A549 (cell line): Measurements from ENCODE around the gene ITPR3. TPM values are rescaled to one million over a fixed set of nuclear protein-coding genes. Genes with fewer than 3 reads are reported as not detected.
A peak's percentile ranks its signal among the peaks of the same experiment; 100 is the strongest.

ENCODE experiments used
- ATAC-seq, 2 experiments: fragments of 200-7000 bp in 1 of 2; fragments of >200 bp in 1 of 2; cut with Nextera tagmentation in 1 of 2; cut with Tn5 transposase in 1 of 2; 3 replicates each; pipeline versions ENCODE4 v1.8.0 to v1.9.1; 2018 to 2020; ENCODE audit warnings: mild to moderate bottlenecking in 1 of 2, moderate library complexity in 1 of 2
- CTCF ChIA-PET: fragments of 300-600 bp; sonication (Branson Sonifier 250); formaldehyde crosslinking; extraction: SDS; loops from one replicate; lab custom pipeline; 2021; ENCODE audit warnings: antibody characterized with exemption, inconsistent platforms; lab: Yijun Ruan, JAX
- POLR2A ChIA-PET: fragments of 350-600 bp; formaldehyde crosslinking; extraction: SDS; loops from one replicate; lab custom pipeline; 2021; ENCODE audit warnings: antibody characterized with exemption, inconsistent platforms; lab: Yijun Ruan, JAX
- DNase-seq, 2 experiments: peaks; one replicate each; pipeline versions ENCODE4 v3.0.0 to v3.0.0-alpha.2; 2011 to 2016; ENCODE audit warnings: low read depth in 1 of 2, low spot score in 1 of 2
- FAIRE-seq: peaks from 2 replicates; lab custom pipeline; 2011; peaks lifted over from hg19 to GRCh38; lab: Jason Lieb, UNC
- H3K27ac ChIP-seq, 2 experiments: fragments of >200 bp; sonication (Bioruptor Twin); formaldehyde crosslinking; 3 replicates each; pipeline ENCODE4 v1.5.1; 2016 to 2017
- H3K4me1 ChIP-seq: fragments of >200 bp; sonication (Bioruptor Twin); formaldehyde crosslinking; 3 replicates; pipeline ENCODE4 v1.6.1; 2016
- H3K4me2 ChIP-seq: fragments of >200 bp; sonication (Bioruptor Twin); formaldehyde crosslinking; 3 replicates; pipeline ENCODE4 v1.6.1; 2016
- H3K4me3 ChIP-seq: fragments of >200 bp; sonication (Bioruptor Twin); formaldehyde crosslinking; 3 replicates; pipeline ENCODE4 v1.5.1; 2016
- H3K9me3 ChIP-seq: fragments of >200 bp; sonication (Bioruptor Twin); formaldehyde crosslinking; 3 replicates; pipeline ENCODE4 v1.6.1; 2016
- BCL3 ChIP-seq: fragments of >200 bp; sonication (Bioruptor Twin); formaldehyde crosslinking; IDR thresholded peaks from 3 replicates; pipeline ENCODE4 v1.6.1; 2016
- CHD2 ChIP-seq: fragments of 150-350 bp; IDR thresholded peaks from 2 replicates; pipeline ENCODE4 v1.6.1; 2014; ENCODE audit warnings: low read length; ENCODE audit not compliant: partially characterized antibody
- E2F6 ChIP-seq: IDR thresholded peaks from 2 replicates; pipeline ENCODE4 v1.6.1; 2012; ENCODE audit warnings: low read depth, borderline replicate concordance
- FOSL2 ChIP-seq, 2 experiments: fragments of 450-650 bp in 1 of 2; fragments of >200 bp in 1 of 2; sonication (Bioruptor Twin) in 1 of 2; formaldehyde crosslinking; IDR thresholded peaks; 2 replicates each; pipeline versions ENCODE4 v1.5.0 to v1.6.1; 2016 to 2020; ENCODE audit warnings: mild to moderate bottlenecking in 1 of 2, moderate library complexity in 1 of 2
- HDAC2 ChIP-seq: fragments of 200-600 bp; sonication (generic); IDR thresholded peaks from 2 replicates; pipeline ENCODE4 v1.6.1; 2016
- HES2 ChIP-seq: fragments of >200 bp; sonication (Bioruptor Twin); formaldehyde crosslinking; IDR thresholded peaks from 2 replicates; pipeline ENCODE4 v1.6.1; 2016
- HOXA7 ChIP-seq: fragments of 250-450 bp; sonication (Bioruptor Pico); IDR thresholded peaks from 2 replicates; pipeline ENCODE4 v1.5.0; 2020; ENCODE audit warnings: mild to moderate bottlenecking, moderate library complexity
- NR3C1 ChIP-seq: fragments of >200 bp; sonication (Bioruptor Twin); formaldehyde crosslinking; IDR thresholded peaks from 3 replicates; pipeline ENCODE4 v1.6.1; 2017
- RARB ChIP-seq: fragments of 250-450 bp; sonication (Bioruptor Pico); IDR thresholded peaks from 2 replicates; pipeline ENCODE4 v1.8.0; 2021; ENCODE audit warnings: mild to moderate bottlenecking, moderate library complexity
- RFX5 ChIP-seq: fragments of 450-650 bp; IDR thresholded peaks from 2 replicates; pipeline ENCODE4 v1.7.1; 2014; ENCODE audit warnings: antibody characterized with exemption, mild to moderate bottlenecking, moderate library complexity
- USF2 ChIP-seq: fragments of 450-650 bp; IDR thresholded peaks from 2 replicates; pipeline ENCODE4 v1.6.1; 2014; ENCODE audit warnings: antibody characterized with exemption
- WGBS: methylation state at CpG from one replicate; pipeline ENCODE4 v1.1.6; 2017; ENCODE audit errors: missing lambda C conversion rate; 5-methylcytosine and 5-hydroxymethylcytosine counted together
- polyA plus RNA-seq, 4 experiments: library from polyadenylated mRNA; depleted of rRNA in 3 of 4; stranded (reverse); fragments of >200 nt; fragmentation: RNase III in 1 of 4; extraction: RNeasy Plus Mini Kit Qiagen cat#74134 plus additional on column Dnase treatment in 1 of 4; gene quantifications; 2 replicates in 3 of 4; 3 replicates in 1 of 4; pipeline ENCODE4 v1.2.3, GENCODE V29; 2011 to 2017
- small RNA-seq, 6 experiments: library from RNA; depleted of rRNA; stranded (forward); fragments of <200 nt; gene quantifications; one replicate each; pipeline ENCODE3, GENCODE V24; 2012

Gene ITPR3
- polyA plus RNA-seq, 2 of the 4 experiments (the other 2 are of a cell fraction): 17.6 to 20.8 TPM

- FAIRE-seq: no peak
- ChIA-PET CTCF (interaction anchor here (0.5 to 7.2 kb wide), 37 partner anchors 8 to 1035 kb away, joined by 3 to 80 read pairs (median 4); partner anchors contain the start of genes LEMD2 and UQCC2), POLR2A (interaction anchor here (1.0 kb wide), 1 partner anchor 33 kb away, joined by 3 read pairs; the partner anchor contains the start of gene UQCC2)
- no peak for TF ChIP-seq E2F6
- TF ChIP-seq RARB (CRISPR knock-in tag): no peak
- no peak for TF ChIP-seq HDAC2
- no peak for TF ChIP-seq NR3C1
- no peak for TF ChIP-seq USF2
- no peak for TF ChIP-seq HES2
- TF ChIP-seq HOXA7: no peak
- TF ChIP-seq FOSL2 (IDR thresholded peaks at IDR 0.05): no peak
- TF ChIP-seq FOSL2 (CRISPR knock-in tag; IDR thresholded peaks at IDR 0.05): no peak
- no peak for TF ChIP-seq RFX5
- TF ChIP-seq BCL3: no peak
- Histone ChIP-seq H3K4me2 (peak overlapping the region; percentile 9; the same call in 2 of the 3 replicates), H3K4me3 (no peak overlapping the region), H3K9me3 (no peaks in the 10 kb centered on the region), H3K4me1 (peaks cover 27% of the 10 kb centered on the region), H3K27ac (peak overlapping the region; percentile 68 to 77; a peak in 3 of 6 replicates)
- WGBS: 67% methylated on average over 8 of the region's 13 CpGs
- peak in 1 of 2 experiments; percentile 33; a peak in 2 of 6 replicates for ATAC-seq
- no peak for DNase-seq
These were observed 123.9 kb downstream of the ITPR3 start for GRCh38 chr6:33744895-33745546.

GRCh38 chr6:33745548-33745947, 124.4 kb downstream of the ITPR3 start:
- FAIRE-seq: no peak
- CTCF ChIA-PET: interaction anchor here (0.8 to 7.2 kb wide), 16 partner anchors 8 to 411 kb away, joined by 3 to 80 read pairs (median 6); partner anchors contain the start of gene UQCC2

More at GRCh38 chr6:33745548-33745947, 124.4 kb downstream of the ITPR3 start:
- H3K27ac ChIP-seq: peak overlapping the region; percentile 68 to 77; a peak in 4 of 6 replicates
- DNase-seq (no peak), ATAC-seq (no peak)
- no peaks in the 10 kb centered on the region for H3K9me3 ChIP-seq
- H3K4me1 ChIP-seq: peaks cover 27% of the 10 kb centered on the region
- 84% methylated on average over 6 of the region's 7 CpGs for WGBS
- no peak for TF ChIP-seq HDAC2
- no peak for TF ChIP-seq CHD2
- peak overlapping the region; percentile 45; the same call in 1 of the 3 replicates for H3K4me2 ChIP-seq
- H3K4me3 ChIP-seq: no peak overlapping the region
- POLR2A ChIA-PET: interaction anchor here (1.0 kb wide), 1 partner anchor 33 kb away, joined by 3 read pairs; no protein-coding TSS in a partner anchor

Small RNAs within 50 kb of the gene (small RNA-seq; reads per million reads assigned to genes)
- gene MIR3934: 0 reads per million in 6 experiments

Other genes starting within 250 kb of the ITPR3 start
- gene KIFC1, start 229.5 kb upstream of the ITPR3 start, polyA plus RNA-seq (2011; rRNA removed): 23.0 and 23.9 TPM in 2 replicates
- 29.1 to 33.7 TPM (median 30.5 TPM) in 3 replicates for gene KIFC1, start 229.5 kb upstream of the ITPR3 start, polyA plus RNA-seq (2017; fragmentation: RNase III; extraction: RNeasy Plus Mini Kit Qiagen cat#74134 plus additional on column Dnase treatment)
- 14.0 and 21.2 TPM in 2 replicates for gene PHF1, start 210.3 kb upstream of the ITPR3 start, polyA plus RNA-seq (2011; rRNA removed)
- 16.6 to 21.6 TPM (median 21.4 TPM) in 3 replicates for gene PHF1, start 210.3 kb upstream of the ITPR3 start, polyA plus RNA-seq (2017; fragmentation: RNase III; extraction: RNeasy Plus Mini Kit Qiagen cat#74134 plus additional on column Dnase treatment)
- gene CUTA, start 203.2 kb upstream of the ITPR3 start, polyA plus RNA-seq (2011; rRNA removed): 98.9 and 106 TPM in 2 replicates
- gene CUTA, start 203.2 kb upstream of the ITPR3 start, polyA plus RNA-seq (2017; fragmentation: RNase III; extraction: RNeasy Plus Mini Kit Qiagen cat#74134 plus additional on column Dnase treatment): 171 to 175 TPM (median 172 TPM) in 3 replicates
- gene SYNGAP1, start 201.3 kb upstream of the ITPR3 start, polyA plus RNA-seq (2011; rRNA removed): 2.2 and 3.6 TPM in 2 replicates
- 6.9 to 10.8 TPM (median 9.2 TPM) in 3 replicates for gene SYNGAP1, start 201.3 kb upstream of the ITPR3 start, polyA plus RNA-seq (2017; fragmentation: RNase III; extraction: RNeasy Plus Mini Kit Qiagen cat#74134 plus additional on column Dnase treatment)
- gene ZBTB9, start 166.7 kb upstream of the ITPR3 start, polyA plus RNA-seq (2011; rRNA removed): 6.9 and 9.5 TPM in 2 replicates
- 9.1 to 9.9 TPM (median 9.5 TPM) in 3 replicates for gene ZBTB9, start 166.7 kb upstream of the ITPR3 start, polyA plus RNA-seq (2017; fragmentation: RNase III; extraction: RNeasy Plus Mini Kit Qiagen cat#74134 plus additional on column Dnase treatment)
- gene BAK1, start 41.0 kb upstream of the ITPR3 start, polyA plus RNA-seq (2011; rRNA removed): 11.9 and 12.6 TPM in 2 replicates
- gene BAK1, start 41.0 kb upstream of the ITPR3 start, polyA plus RNA-seq (2017; fragmentation: RNase III; extraction: RNeasy Plus Mini Kit Qiagen cat#74134 plus additional on column Dnase treatment): 16.9 to 19.0 TPM (median 18.8 TPM) in 3 replicates
- 65.5 and 90.8 TPM in 2 replicates for gene UQCC2, start 90.4 kb downstream of the ITPR3 start, polyA plus RNA-seq (2011; rRNA removed)
- 78.2 to 82.0 TPM (median 81.4 TPM) in 3 replicates for gene UQCC2, start 90.4 kb downstream of the ITPR3 start, polyA plus RNA-seq (2017; fragmentation: RNase III; extraction: RNeasy Plus Mini Kit Qiagen cat#74134 plus additional on column Dnase treatment)
- gene IP6K3, start 125.6 kb downstream of the ITPR3 start, polyA plus RNA-seq (2011; rRNA removed): 0.11 and 0.12 TPM in 2 replicates
- 0.03 to 0.20 TPM (median 0.07 TPM) in 3 replicates for gene IP6K3, start 125.6 kb downstream of the ITPR3 start, polyA plus RNA-seq (2017; fragmentation: RNase III; extraction: RNeasy Plus Mini Kit Qiagen cat#74134 plus additional on column Dnase treatment)
- 43.2 and 53.0 TPM in 2 replicates for gene LEMD2, start 167.8 kb downstream of the ITPR3 start, polyA plus RNA-seq (2011; rRNA removed)
- 44.1 to 48.8 TPM (median 48.3 TPM) in 3 replicates for gene LEMD2, start 167.8 kb downstream of the ITPR3 start, polyA plus RNA-seq (2017; fragmentation: RNase III; extraction: RNeasy Plus Mini Kit Qiagen cat#74134 plus additional on column Dnase treatment)
- not detected in 2 replicates for gene MLN, start 182.7 kb downstream of the ITPR3 start, polyA plus RNA-seq (2011; rRNA removed)
- not detected in 3 replicates for gene MLN, start 182.7 kb downstream of the ITPR3 start, polyA plus RNA-seq (2017; fragmentation: RNase III; extraction: RNeasy Plus Mini Kit Qiagen cat#74134 plus additional on column Dnase treatment)